Naive thymus-derived CD4-positive, alpha-beta T cell (primary cell): ENCODE data around the gene NAMPT. TPM values are rescaled to one million over a fixed set of nuclear protein-coding genes. Genes with fewer than 3 reads are reported as not detected.
"Not testable (repeated sequence)": the region's sequence is repeated elsewhere in the genome, so short reads cannot be mapped to it uniquely, and the experiment has no call there.

Source experiments
- ATAC-seq: fragments of 150-1000 bp; cut with Tn5 transposase; 2 replicates; pipeline ENCODE4 v1.10.0; 2021; ENCODE audit warnings: mild to moderate bottlenecking, moderate library complexity
- CTCF ChIA-PET: fragments of 350-600 bp; sonication (Branson Sonifier 250); formaldehyde crosslinking; loops from one replicate; lab custom pipeline; 2021; ENCODE audit warnings: antibody characterized with exemption; lab: Charles Lee
- POLR2A ChIA-PET: fragments of 350-600 bp; sonication (Branson Sonifier 250); formaldehyde crosslinking; loops from one replicate; lab custom pipeline; 2021; ENCODE audit warnings: antibody characterized with exemption, inconsistent platforms; lab: Charles Lee
- DNase-seq, 9 donors: peaks; one replicate each; pipeline versions ENCODE4 v3.0.0 to v3.0.0-alpha.2; 2020 to 2022; ENCODE audit warnings: mixed read lengths in 1 of 9
- H3K27ac ChIP-seq: one replicate; pipeline ENCODE4 v1.7.0; 2013; ENCODE audit warnings: mild to moderate bottlenecking, low read depth, low read length, moderate library complexity
- H3K27me3 ChIP-seq, 2 donors: one replicate each; pipeline ENCODE4 v1.7.0; 2013; ENCODE audit warnings: low read length in 2 of 2, mild to moderate bottlenecking in 2 of 2, moderate library complexity in 2 of 2; ENCODE audit not compliant: control insufficient read depth in 2 of 2, insufficient read depth in 2 of 2
- H3K36me3 ChIP-seq, 3 experiments: 1 replicate in 2 of 3; 2 replicates in 1 of 3; pipeline ENCODE4 v1.7.0; 2013; ENCODE audit warnings: low read length in 3 of 3, mild to moderate bottlenecking in 3 of 3, moderate library complexity in 1 of 3; ENCODE audit not compliant: insufficient read depth in 3 of 3, control insufficient read depth in 2 of 3
- H3K4me1 ChIP-seq, 2 donors: one replicate each; pipeline ENCODE4 v1.7.0; 2013; ENCODE audit warnings: low read length in 2 of 2, mild to moderate bottlenecking in 2 of 2, moderate library complexity in 1 of 2; ENCODE audit not compliant: control insufficient read depth in 2 of 2, insufficient read depth in 2 of 2
- H3K4me3 ChIP-seq: 2 replicates; pipeline ENCODE4 v1.7.0; 2013; ENCODE audit warnings: mild to moderate bottlenecking, low read length
- H3K9me3 ChIP-seq, 3 experiments: 1 replicate in 2 of 3; 2 replicates in 1 of 3; pipeline ENCODE4 v1.7.0; 2013; ENCODE audit warnings: low read length in 3 of 3; ENCODE audit not compliant: control insufficient read depth in 2 of 3
- H3K27ac Mint-ChIP-seq, 9 donors: one replicate each; pipeline ENCODE4 v1.8.0; 2020 to 2022; ENCODE audit warnings: mixed read lengths in 9 of 9, mild to moderate bottlenecking in 8 of 9, moderate library complexity in 5 of 9, inconsistent platforms in 2 of 9
- H3K27me3 Mint-ChIP-seq, 5 donors: one replicate each; pipeline ENCODE4 v1.8.0; 2021 to 2022; ENCODE audit warnings: mixed read lengths in 5 of 5, mild to moderate bottlenecking in 1 of 5
- H3K36me3 Mint-ChIP-seq, 5 donors: one replicate each; pipeline ENCODE4 v1.8.0; 2020 to 2022; ENCODE audit warnings: mixed read lengths in 5 of 5, mild to moderate bottlenecking in 3 of 5, inconsistent platforms in 1 of 5
- H3K4me1 Mint-ChIP-seq, 7 donors: one replicate each; pipeline ENCODE4 v1.8.0; 2020 to 2022; ENCODE audit warnings: mixed read lengths in 7 of 7, mild to moderate bottlenecking in 3 of 7, inconsistent platforms in 1 of 7
- H3K4me3 Mint-ChIP-seq, 10 donors: one replicate each; pipeline ENCODE4 v1.8.0; 2020 to 2022; ENCODE audit warnings: mild to moderate bottlenecking in 10 of 10, mixed read lengths in 10 of 10, moderate library complexity in 6 of 10, inconsistent platforms in 2 of 10
- H3K9me3 Mint-ChIP-seq, 11 donors: one replicate each; pipeline ENCODE4 v1.8.0; 2020 to 2022; ENCODE audit warnings: mixed read lengths in 11 of 11, mild to moderate bottlenecking in 4 of 11, inconsistent platforms in 1 of 11, moderate library complexity in 1 of 11
- intact Hi-C, 2 donors: fragments of 100-400 bp; cut with micrococcal nuclease; formaldehyde crosslinking; loops; one replicate each; pipeline ENCODE4 v1.15.1; 2023
- polyA plus RNA-seq, 2 donors: library from polyadenylated mRNA; unstranded; fragments of 300-500 nt; fragmentation: Illumina TruSeq; gene quantifications; one replicate each; pipeline ENCODE4 v1.2.3, GENCODE V29; 2021
- total RNA-seq, 6 experiments: library from RNA in 5 of 6; stranded (reverse) in 5 of 6; gene quantifications; 1 replicate in 5 of 6; 2 replicates in 1 of 6; pipeline ENCODE4 v1.2.3 and lab custom pipeline; 2021 to 2026

The NAMPT gene
- total and polyA plus RNA-seq, 7 experiments from 2014 or later, result 13.9 to 731 (median 25.0) TPM

GRCh38 chr7:106309362-106309761 is 24.6 kb upstream of the NAMPT start:
- CTCF ChIA-PET, result no interaction called here
- Histone ChIP-seq H3K36me3 (no peaks in the 10 kb centered on the region), H3K27ac (no peak overlapping the region), H3K9me3 (no peaks in the 10 kb centered on the region), H3K4me3 (no peak overlapping the region), H3K27me3 (no peaks in the 10 kb centered on the region), H3K4me1 (no peaks in the 10 kb centered on the region)
- POLR2A ChIA-PET, result no interaction called here
- peaks cover 0 to 28% (median 15%) of the 10 kb centered on the region in 5 donors for H3K27me3 Mint-ChIP-seq
- DNase-seq, result no peak
- peaks cover 0 to 11% (median 1%) of the 10 kb centered on the region in 11 donors for H3K9me3 Mint-ChIP-seq
- peaks cover 0 to 7% (median 0%) of the 10 kb centered on the region in 7 donors for H3K4me1 Mint-ChIP-seq
- ATAC-seq, result no peak
- intact Hi-C loops, result loop anchor here in 1 of 2 donors (5.0 kb wide), 1 partner anchor 132 kb away; no protein-coding TSS in a partner anchor
- H3K27ac Mint-ChIP-seq, result no peak overlapping the region
- H3K4me3 Mint-ChIP-seq, result no peak overlapping the region
- H3K36me3 Mint-ChIP-seq, result peaks cover 0 to 8% (median 0%) of the 10 kb centered on the region in 5 donors

- peaks cover 0 to 12% (median 7%) of the 10 kb centered on the region in 5 donors for H3K36me3 Mint-ChIP-seq
- Histone ChIP-seq H3K4me1 (no peaks in the 10 kb centered on the region), H3K27ac (no peak overlapping the region), H3K4me3 (no peak overlapping the region), H3K9me3 (no peaks in the 10 kb centered on the region), H3K36me3 (no peaks in the 10 kb centered on the region), H3K27me3 (no peaks in the 10 kb centered on the region)
- no peak for ATAC-seq
- intact Hi-C loops, result loop anchor here in 1 of 2 donors (5.0 kb wide), 1 partner anchor 129 kb away; no protein-coding TSS in a partner anchor
- H3K4me3 Mint-ChIP-seq, result no peak overlapping the region
- POLR2A ChIA-PET, result no interaction called here
- no peak overlapping the region for H3K27ac Mint-ChIP-seq
- peaks cover 0 to 2% (median 0%) of the 10 kb centered on the region in 7 donors for H3K4me1 Mint-ChIP-seq
- H3K9me3 Mint-ChIP-seq, result peaks cover 2 to 40% (median 19%) of the 10 kb centered on the region in 11 donors
- CTCF ChIA-PET, result no interaction called here
- peaks cover 0 to 42% (median 25%) of the 10 kb centered on the region in 5 donors for H3K27me3 Mint-ChIP-seq
- DNase-seq, result no peak
Observed at GRCh38 chr7:106306256-106306655, 21.5 kb upstream of the NAMPT start.

GRCh38 chr7:106305732-106306131 is 20.9 kb upstream of the NAMPT start:
- H3K27me3 ChIP-seq, result no peaks in the 10 kb centered on the region
- no peak overlapping the region for H3K27ac ChIP-seq
- H3K4me3 Mint-ChIP-seq, result no peak overlapping the region
- no peaks in the 10 kb centered on the region for H3K9me3 ChIP-seq
- H3K27ac Mint-ChIP-seq, result no peak overlapping the region
- H3K27me3 Mint-ChIP-seq, result peaks cover 4 to 48% (median 27%) of the 10 kb centered on the region in 5 donors
- no peak for ATAC-seq
- no peaks in the 10 kb centered on the region for H3K4me1 ChIP-seq
- ChIA-PET CTCF (no interaction called here), POLR2A (no interaction called here)
- H3K36me3 Mint-ChIP-seq, result peaks cover 0 to 17% (median 10%) of the 10 kb centered on the region in 5 donors
- intact Hi-C loops, result loop anchor here in 1 of 2 donors (5.0 kb wide), 1 partner anchor 128 kb away; no protein-coding TSS in a partner anchor
- H3K9me3 Mint-ChIP-seq, result peaks cover 6 to 46% (median 21%) of the 10 kb centered on the region in 11 donors
- H3K4me3 ChIP-seq, result no peak overlapping the region
- no peaks in the 10 kb centered on the region for H3K36me3 ChIP-seq
- no peak for DNase-seq
- H3K4me1 Mint-ChIP-seq, result peaks cover 0 to 2% (median 0%) of the 10 kb centered on the region in 7 donors

GRCh38 chr7:106304568-106304967 is 19.8 kb upstream of the NAMPT start:
- DNase-seq (no peak), ATAC-seq (no peak)
- CTCF ChIA-PET, result interaction anchor here (0.5 to 0.9 kb wide), 2 partner anchors 62 to 158 kb away, joined by 3 read pairs; no protein-coding TSS in a partner anchor
- Mint-ChIP-seq H3K27ac (no peak overlapping the region), H3K4me1 (peaks cover 0 to 2% (median 0%) of the 10 kb centered on the region in 7 donors), H3K36me3 (peaks cover 0 to 17% (median 8%) of the 10 kb centered on the region in 5 donors), H3K9me3 (peaks cover 6 to 47% (median 21%) of the 10 kb centered on the region in 11 donors), H3K27me3 (peaks cover 11 to 48% (median 27%) of the 10 kb centered on the region in 5 donors), H3K4me3 (no peak overlapping the region)
- H3K4me1 ChIP-seq, result no peaks in the 10 kb centered on the region
- no peaks in the 10 kb centered on the region for H3K36me3 ChIP-seq
- POLR2A ChIA-PET, result interaction anchor here (0.7 kb wide), 1 partner anchor 1450 kb away, joined by 3 read pairs; no protein-coding TSS in a partner anchor
- H3K4me3 ChIP-seq, result no peak overlapping the region
- H3K27me3 ChIP-seq, result no peaks in the 10 kb centered on the region
- no peak overlapping the region for H3K27ac ChIP-seq
- intact Hi-C loops, result no loop called here
- H3K9me3 ChIP-seq, result no peaks in the 10 kb centered on the region

GRCh38 chr7:106298631-106299030 is 13.8 kb upstream of the NAMPT start:
- H3K27me3 Mint-ChIP-seq, result peaks cover 10 to 26% (median 18%) of the 10 kb centered on the region in 5 donors
- POLR2A ChIA-PET, result not testable (repeated sequence)

GRCh38 chr7:106298155-106298554 is 13.4 kb upstream of the NAMPT start:
- CTCF ChIA-PET, H3K4me3 ChIP-seq, H3K4me3 Mint-ChIP-seq, intact Hi-C loops, H3K4me1 ChIP-seq, ATAC-seq, H3K36me3 ChIP-seq, H3K27ac Mint-ChIP-seq, DNase-seq, H3K9me3 ChIP-seq, H3K4me1 Mint-ChIP-seq, H3K27me3 ChIP-seq, H3K27ac ChIP-seq, POLR2A ChIA-PET: not testable (repeated sequence)
- H3K9me3 Mint-ChIP-seq, result peaks cover 6 to 28% (median 16%) of the 10 kb centered on the region in 11 donors
- H3K27me3 Mint-ChIP-seq, result peaks cover 9 to 26% (median 14%) of the 10 kb centered on the region in 5 donors
- H3K36me3 Mint-ChIP-seq, result peaks cover 0 to 11% (median 7%) of the 10 kb centered on the region in 5 donors

More at GRCh38 chr7:106298631-106299030, 13.8 kb upstream of the NAMPT start:
- CTCF ChIA-PET, ATAC-seq, H3K9me3 ChIP-seq, H3K4me1 ChIP-seq, H3K4me1 Mint-ChIP-seq, H3K4me3 Mint-ChIP-seq, DNase-seq, H3K4me3 ChIP-seq, H3K27me3 ChIP-seq, intact Hi-C loops, H3K27ac ChIP-seq, H3K36me3 ChIP-seq, H3K27ac Mint-ChIP-seq: not testable (repeated sequence)
- peaks cover 0 to 16% (median 8%) of the 10 kb centered on the region in 5 donors for H3K36me3 Mint-ChIP-seq
- peaks cover 9 to 31% (median 21%) of the 10 kb centered on the region in 11 donors for H3K9me3 Mint-ChIP-seq
